IPS DF 4.7 (cell line): ENCODE measurements around the gene DHRS12.

Experiments
- DNase-seq: peaks from one replicate; pipeline ENCODE4 v3.0.0-alpha.2; 2013; ENCODE audit warnings: low spot score; ENCODE audit errors: extremely low read depth

Gene DHRS12

DNA sequence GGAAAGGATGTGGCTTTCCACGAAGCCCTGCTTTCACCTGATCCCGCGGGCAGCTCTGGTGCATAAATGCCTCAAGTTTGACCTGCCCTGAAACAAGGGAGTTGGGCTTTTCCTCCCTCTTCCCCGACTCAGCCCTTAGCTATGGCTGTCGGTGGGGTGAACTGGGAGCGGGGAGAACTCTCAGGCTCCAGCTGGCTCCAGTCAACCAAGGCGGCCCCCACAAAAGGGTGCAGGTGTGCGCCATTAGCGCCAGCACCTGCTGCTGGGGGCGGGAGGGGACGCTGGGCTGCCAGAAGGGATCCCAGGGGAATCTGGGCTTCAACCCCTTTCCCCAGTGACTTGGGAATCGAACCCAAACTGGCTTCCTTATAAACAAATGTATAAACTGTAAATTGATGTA lies 7.1 kb upstream of the DHRS12 start:
- no peak for DNase-seq

DNA sequence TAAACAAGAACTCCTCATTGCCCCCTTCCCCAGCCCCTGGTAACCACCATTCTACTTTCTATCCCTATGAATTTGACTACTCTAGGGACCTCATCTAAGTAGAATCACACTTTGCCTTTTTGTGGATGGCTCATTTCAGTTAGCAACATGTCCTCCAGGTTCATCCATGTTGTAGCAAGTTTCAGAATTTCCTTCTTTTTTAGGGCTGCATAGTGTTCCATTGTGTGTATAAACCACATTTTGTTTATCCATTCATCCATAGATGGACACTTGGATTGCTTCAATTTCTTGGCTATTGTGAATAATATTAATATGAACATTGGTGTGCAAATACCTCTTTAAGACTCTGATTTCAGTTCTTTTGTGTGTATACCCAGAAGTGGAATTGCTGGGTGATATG lies 4.8 kb upstream of the DHRS12 start:
- DNase-seq: no peak

DNA sequence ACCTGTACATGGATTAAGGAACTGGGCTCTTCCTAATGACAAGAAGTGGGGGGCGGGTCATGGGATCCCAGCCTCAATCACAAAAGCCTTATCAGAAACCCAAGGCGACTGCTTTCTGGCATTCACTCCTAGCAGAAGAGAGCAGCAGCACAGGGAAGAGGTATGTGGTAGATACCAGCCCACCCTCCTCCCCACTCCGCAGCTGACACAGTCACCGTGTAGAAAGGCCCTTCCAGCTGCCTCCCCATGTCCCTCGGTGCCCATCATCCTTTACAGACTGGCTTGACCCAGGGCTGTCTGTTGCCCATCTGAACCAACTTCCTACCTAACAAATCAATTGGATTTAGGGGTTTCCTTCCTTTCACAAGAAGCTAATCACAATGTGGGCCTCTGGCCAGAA lies 3.1 kb upstream of the DHRS12 start:
- DNase-seq: no peak

DNA sequence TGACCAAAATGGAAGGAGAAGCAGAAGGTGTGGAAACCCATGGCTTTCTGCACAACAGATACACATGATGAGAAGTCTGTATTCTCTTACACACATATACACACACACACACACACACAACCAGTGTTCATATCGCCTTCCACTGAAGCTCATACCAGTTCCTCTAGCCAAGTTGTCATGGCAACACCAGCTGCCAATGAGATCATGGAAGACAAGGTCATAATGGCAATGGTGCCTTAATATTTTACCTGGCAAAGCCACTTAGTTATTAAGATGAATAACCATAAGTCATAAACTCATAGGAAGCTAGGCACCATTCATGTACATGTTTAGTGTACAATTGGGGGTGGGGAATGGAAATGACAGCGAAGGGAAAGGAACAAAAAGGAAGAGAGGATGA lies 2.6 kb upstream of the DHRS12 start:
- DNase-seq: no peak

DNA sequence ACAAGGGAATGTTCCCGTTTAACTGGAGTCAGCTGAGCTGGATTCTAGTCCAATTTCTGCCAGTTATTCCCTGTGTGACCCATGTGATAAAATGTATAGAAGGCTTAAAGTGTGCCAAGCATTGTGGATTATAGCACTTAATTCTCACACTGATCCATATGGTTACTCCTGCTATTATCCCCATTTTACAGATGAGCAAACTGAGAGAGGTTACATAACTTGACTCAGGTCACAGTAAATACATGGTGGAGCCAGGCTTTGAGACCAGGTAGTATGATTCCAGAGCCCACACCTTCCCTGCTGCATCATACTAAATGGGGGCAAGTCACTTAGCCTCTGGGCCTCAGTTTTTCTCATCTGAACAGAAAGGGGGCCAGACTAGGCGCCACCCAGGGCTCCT lies 2.0 kb upstream of the DHRS12 start:
- DNase-seq: no peak

DNA sequence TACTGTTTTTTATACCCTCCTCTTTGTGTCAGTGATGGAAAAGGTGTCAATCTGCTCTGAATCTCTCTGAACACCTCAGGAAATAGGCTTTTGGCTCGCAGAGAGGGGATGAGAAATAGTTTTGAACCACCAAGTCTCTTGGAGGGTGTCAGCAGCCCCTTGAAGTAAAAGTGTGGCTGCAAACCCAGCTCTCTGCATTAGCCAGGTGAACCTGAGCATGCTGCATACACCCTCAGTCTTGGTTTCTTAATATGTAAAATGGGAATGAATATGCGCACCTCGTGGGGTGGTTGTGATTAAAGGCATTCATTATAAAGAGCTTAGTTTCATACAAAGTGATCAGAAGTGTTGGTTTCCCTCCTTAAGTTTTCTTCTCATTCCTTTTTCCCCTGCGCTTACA lies 1.4 kb upstream of the DHRS12 start:
- no peak for DNase-seq

DNA sequence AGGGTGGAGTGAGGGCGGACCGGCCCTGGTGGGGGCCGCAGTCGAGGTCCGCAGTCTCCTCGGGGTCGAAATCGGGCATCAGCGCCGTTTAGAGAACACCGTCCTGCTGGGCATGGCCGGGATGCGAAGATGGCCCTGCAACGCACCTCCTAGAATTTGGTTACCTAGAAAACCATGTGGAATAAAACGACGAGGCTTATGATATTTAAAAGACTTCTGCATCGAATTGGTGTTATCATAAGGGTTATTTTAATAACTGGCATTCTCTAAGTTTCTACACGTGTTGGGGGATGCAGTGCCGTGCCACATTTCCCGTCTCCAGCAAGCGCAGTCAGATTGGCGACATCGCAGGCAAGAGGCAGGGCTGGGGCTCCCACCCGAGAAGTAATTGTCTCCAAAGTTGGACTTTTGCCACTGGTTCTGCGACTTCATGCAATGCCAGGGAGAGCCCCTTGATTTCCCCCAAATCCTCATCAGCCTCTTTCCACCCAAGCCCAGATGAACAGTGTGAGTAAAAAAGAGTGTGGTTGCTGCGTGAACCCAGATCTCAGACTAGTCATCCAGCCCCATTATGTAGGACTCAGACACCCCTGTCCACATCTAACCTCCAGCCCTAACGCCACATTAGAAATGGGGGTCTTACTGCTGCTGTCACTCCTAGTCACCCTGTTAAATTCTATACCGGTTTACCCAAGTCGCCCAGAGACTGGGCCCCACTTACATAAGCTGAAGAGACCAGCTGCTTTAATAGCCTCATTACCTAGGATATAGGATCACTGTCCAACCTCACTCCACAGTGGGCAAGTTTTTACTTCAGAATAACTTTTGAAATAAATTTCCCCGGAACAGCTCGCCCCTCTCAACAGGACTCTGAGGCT lies 571 bp upstream of the DHRS12 start:
- no peak for DNase-seq

DNA sequence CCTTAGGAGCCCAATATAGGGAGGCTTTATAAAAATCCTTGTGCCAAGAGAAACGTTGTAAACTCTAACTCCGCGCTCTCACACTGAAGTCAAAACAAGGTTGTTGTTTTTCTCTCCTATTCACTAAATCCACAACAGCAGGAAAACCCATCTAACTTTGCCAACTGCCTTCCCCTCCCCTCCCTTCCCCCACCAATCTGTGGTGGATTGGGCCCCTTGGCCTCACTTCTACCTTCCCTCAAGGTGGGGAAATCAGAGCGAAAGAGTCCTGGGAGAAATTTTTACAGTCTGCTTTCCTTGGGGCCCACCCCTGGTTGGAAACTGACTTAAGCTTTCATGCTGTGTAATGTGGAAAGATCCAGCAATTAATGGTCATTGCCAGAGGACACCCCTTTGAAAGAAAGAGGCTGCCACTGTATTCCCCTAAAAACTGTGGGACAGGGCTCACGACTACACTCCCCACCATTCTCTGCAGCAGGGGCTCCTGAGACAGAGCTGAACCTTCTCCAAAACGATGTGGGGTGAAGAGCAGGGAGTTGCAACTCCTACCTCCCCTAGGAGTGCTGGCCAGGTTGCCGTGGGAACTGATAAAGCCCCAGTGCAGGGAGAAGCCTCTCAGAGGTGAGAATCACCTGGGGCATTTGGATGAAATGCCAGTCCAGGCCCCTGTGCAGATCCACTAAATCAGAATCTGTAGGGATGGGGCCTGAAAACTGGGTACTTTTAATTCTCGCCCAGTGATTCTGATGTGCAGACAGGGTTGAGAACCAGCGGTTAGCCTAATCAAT lies 1.1 kb downstream of the DHRS12 start:
- no peak for DNase-seq

DNA sequence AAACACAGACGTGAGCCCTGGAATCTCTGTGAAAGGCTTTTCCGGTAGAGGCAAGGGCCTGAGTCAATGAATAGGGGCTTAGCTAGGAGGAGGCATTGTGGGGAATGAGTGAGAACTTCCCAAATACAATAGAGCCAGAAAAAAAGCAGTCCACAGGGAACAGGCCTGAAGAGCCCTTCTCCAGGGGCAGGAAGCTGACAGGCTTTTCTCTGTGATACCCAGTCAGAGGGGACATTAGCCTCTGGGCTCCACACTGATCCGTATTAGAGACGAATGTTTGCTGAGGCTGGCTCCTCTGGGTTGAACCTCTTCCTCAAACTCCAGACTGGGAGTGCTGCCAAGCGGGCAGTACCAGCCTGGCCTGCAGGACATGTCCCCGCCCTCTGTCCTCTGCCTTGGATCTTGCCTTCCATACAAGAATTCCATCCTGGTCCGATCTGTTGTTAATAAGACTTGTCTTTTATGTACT lies 2.3 kb downstream of the DHRS12 start:
- DNase-seq: no peak

DNA sequence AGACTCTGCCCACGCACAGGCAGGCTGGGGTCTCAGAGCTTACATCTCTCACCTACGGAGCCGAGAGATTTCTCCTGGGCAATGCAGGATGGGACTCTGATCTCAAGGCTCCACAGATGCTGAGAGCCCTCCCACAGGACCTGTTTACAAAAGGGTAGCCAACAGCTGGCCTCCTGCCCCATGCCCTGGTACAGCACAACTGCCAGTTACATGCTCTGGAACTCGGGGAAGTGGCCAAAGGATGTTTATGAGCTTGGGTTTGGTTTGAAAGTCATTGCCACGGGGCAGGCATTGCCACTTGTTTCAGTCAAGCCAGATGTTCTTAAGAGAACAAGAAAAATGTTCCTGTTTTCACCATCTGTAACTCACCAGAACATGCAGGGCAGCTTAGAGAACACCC lies 3.5 kb downstream of the DHRS12 start:
- no peak for DNase-seq

DNA sequence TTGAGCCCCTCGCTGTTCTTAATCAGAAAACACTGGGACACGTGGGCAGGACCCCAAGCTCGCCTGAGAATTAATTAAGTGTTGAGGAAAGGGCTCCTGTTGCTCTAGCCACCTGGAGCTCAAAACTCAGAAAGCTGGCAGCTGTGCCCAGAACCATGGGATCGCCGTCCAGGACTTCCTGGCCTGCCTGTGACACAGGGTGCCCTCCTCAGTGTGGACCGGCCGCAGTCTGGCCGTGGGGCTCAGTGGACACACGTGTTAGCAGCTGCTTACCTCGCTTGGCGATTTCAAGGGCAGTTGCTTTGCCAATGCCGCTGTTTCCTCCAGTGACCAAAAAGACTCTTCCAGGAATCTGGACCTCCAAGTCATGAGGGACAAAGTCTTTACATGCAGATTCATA lies 4.7 kb downstream of the DHRS12 start:
- no peak for DNase-seq

DNA sequence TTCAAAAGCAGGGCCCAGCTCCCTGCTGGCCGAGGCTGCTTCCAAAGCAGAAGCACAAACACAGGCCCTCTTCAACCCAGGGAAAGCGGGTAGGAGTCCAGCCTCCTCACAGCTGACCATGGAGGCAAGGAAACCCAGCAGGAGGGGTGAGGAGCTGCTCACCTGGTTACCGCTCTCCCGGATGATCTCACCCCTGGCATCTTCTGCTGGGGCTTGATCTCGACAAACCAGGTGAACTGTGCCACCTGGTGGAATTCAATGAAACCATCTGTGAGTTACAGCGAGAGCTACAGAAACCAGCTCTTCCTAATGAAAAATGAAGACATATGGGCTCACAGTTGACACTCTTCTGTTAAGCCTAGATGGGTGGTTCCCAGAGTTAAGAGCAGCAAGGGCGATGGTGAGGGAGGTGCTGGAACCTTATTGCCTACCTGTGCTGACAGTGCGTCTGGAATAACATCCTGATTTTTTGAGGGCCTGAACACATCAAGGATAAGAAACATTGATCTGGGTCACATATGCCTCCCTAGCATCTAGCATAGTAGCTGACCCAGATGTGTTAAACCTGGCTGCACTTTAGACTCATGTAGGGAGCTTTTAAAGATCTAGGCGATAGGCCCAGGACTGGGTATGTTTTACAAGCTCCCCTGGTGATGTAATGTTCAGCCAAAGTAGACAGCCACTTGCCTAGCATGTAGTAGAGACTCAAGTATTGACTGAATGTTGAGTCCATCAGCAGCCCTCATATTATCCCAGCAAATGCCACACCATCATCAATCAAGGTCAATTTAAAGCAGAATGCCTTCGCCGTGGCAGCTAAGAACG lies 6.1 kb downstream of the DHRS12 start:
- DNase-seq: peak; percentile 83

DNA sequence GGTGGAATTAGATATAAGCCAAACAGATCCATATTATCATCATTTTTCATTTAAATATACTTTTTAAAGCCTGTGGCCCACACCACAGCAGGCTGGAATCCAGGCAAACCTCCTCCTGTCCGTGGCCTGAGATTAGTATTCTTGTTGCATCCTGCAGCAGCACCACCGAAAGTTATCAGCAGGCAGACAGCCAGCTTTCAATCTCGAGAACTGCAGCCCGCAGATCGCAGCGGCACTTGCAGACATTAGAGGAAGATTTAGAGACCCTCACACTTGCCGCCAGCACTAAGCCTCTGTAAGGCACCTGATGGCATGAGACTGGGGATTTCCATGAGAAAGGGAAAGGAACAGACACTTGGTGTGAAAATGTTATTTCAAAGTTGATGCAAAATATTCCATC lies 7.4 kb downstream of the DHRS12 start:
- DNase-seq: no peak

DNA sequence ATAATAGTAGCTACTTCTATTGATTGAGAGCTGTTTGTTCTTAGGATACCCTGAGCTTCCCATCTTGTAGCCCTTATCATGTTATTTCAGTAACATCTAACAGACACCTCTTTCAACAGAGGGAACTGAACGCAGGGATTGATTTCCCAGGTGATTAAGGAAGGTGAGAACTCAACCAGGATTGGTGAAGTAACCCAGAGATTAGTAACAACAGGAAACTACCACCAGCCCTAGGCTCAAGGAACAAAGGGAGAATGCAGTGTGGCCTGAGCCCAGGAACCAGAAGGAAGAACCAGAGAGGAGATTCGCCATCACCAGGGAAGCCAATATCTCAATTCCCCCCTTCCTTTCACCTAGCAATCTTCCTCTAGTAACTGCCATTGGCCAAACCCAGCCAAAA lies 8.5 kb downstream of the DHRS12 start:
- DNase-seq: no peak

DNA sequence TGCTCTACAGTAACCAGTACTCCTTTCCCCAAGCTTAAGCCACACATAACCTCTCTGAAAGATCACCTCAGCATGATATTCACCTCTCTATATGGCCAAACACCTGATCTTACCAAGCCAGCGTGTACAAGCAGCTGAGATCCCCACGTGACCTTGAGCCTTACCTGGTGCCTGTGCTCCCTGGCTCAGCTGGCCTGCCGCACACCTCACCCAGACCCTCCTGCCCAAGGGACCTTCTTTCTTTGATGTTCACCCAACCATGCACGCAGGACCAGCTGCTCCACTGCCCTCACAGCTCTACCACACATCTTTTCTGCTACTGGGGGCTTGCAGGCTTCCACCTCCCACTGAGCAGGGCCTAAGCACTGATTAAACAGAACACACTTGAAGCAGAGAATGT lies 9.0 kb downstream of the DHRS12 start:
- DNase-seq: no peak

DNA sequence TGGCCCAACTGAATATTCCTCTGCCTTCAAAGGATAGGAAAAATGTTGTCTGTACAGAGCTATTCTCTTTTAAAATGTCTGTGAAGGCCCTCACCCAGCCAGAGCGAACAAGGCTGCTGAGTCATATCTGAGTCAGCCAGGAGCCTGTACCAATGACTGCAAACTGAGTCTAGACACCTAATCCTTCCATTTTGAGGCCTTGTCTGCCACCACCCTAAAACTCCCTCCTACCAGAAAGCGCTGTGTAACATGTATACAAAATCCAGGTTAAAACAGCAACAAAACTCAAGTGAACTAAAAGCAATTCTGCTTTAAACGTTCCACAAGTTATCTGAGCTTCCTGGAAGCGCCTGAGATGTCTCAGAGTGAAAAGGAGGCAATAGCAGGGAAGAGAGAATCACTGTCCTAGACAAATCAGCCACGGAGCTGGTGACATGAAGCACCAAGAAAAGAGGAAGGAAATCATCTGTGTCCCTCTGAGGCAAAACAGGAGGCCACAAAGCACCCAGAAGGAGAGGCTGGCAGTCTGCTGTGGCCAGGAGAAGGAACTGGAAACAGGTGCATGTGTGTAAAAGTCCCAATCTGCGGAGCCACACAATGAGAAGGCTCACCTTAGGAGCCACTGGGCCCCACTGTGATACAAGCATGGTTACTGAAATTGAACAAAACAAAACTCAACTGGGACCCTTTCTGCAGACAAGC lies 10.2 kb downstream of the DHRS12 start:
- DNase-seq: no peak

DNA sequence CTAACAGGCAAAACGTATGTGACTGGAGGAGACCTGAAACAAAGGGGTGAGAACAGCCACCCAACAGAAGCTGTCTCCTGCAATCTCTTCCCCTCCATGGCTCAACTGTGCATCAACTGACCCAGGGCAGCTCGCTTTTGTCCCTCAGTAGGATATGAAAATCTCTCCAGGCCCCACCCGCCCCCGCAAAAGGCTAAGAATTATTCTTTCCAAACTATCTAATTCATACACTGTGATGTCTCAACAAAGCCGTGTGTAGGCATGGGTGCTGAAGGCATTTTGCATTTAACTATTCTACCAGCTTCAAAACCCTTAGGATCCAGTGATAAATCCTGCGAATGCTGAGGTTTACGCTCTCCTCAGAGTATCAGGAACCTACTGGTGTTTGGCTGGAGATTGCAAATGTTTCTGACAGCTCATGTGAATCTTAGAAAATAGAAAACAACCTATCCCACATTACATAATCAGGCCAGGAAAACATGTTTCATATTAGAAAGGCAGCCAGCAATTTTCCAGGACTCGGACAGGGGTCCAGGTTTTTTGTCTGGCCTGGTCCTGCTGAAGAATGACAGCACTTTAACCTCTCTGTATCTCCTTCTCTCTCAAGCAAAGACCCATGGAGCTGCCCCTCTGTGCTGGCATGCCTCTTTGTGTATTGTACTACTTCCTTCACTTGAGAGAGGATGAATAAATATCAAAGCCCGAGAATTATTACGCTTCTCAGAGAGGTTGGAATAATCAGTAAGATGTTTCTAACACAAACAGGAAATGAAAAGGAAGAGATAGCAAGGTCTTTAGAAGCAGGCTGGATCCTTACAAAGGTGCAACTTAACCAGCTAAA lies 17.3 kb downstream of the DHRS12 start:
- no peak for DNase-seq

DNA sequence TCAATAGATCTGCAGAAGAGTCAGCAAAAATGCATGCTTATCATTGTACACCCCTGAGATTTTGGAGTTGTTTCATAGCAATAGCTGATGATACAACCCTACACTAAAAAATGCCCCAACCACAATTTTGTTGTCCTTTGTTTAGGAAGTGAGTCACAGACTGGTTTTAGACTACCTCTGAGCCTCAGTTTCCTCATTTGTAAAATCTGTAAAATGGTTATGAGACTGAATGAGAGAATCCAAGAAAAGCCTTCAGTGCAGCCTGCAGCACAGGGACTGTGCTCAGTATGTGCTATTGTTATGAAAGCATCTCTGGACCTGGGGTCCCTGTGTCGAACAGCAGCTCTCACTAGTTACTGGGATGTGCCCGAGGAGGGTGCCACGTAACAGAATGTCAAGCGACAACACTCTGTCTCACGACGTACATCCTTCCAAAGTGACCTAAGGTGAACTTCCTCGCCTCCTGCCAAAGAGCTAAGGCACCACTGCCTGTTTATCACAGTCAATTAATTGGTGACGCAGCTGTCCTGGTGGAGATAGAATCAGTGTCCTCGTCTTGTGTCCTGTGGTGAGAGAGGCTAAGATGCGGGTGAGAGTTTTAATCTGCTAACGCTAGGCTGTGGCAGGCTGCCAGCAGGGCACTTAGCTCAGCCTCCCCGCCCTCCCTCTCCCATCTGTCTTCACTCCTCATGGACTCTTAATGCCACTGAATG lies 18.1 kb downstream of the DHRS12 start:
- no peak for DNase-seq

DNA sequence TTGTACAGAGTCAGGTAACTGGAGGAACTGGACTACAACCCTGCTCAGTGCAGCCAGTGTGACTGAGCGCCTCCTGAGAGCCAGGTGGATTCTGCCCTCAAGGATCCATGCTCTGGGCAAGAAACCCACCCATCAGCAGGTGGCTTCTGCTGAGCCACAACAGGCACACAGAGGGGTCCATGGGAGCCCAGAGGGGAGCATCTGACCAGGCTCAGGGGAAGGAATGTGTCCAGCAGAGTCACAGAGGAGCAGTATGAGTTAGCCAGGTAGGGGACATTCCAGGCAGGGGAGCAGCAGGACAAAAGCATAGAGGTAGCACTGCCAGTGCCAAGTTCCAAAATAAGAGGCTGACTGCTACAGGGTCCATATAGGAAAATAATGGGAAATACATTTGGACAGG lies 19.9 kb downstream of the DHRS12 start:
- no peak for DNase-seq
